ENCODE data around the gene PDE5A. TPM values are rescaled to one million over a fixed set of nuclear protein-coding genes. Genes with fewer than 3 reads are reported as not detected.

Gene PDE5A
- total and polyA plus RNA-seq, 3 donors from 2014 or later = 18.4 to 25.3 (median 21.4) TPM

- H3K27ac ChIP-seq = peak overlapping the region; percentile 45 to 55
- intact Hi-C loops (cut with DNase I; ENCODE audit: low total_unique reads) = no loop called here
These were observed 91.8 kb downstream of the PDE5A start for GRCh38 chr4:119536572-119537528.

GRCh38 chr4:119532319-119532718 lies 96.3 kb downstream of the PDE5A start:
- DNase-seq = no peak
- intact Hi-C loops (cut with DNase I; ENCODE audit: low total_unique reads) = no loop called here
- H3K4me3 ChIP-seq = no peak overlapping the region
- H3K9me3 ChIP-seq = no peaks in the 10 kb centered on the region
- H3K4me1 ChIP-seq = peaks cover 7% of the 10 kb centered on the region
- no peaks in the 10 kb centered on the region for H3K27me3 ChIP-seq
- TF ChIP-seq POLR2A (IDR thresholded peaks at IDR 0.05) (no peak), CTCF (IDR thresholded peaks at IDR 0.05) (no peak)
- no peaks in the 10 kb centered on the region for H3K36me3 ChIP-seq (ENCODE audit: low read depth, missing control alignments)
- WGBS, 2 donors = 84 to 96% methylated on average over 1 of the region's 1 CpG
- H3K27ac ChIP-seq = no peak overlapping the region

More at GRCh38 chr4:119536572-119537528, 91.8 kb downstream of the PDE5A start:
- DNase-seq = peak; percentile 46
- Histone ChIP-seq H3K36me3 (ENCODE audit: low read depth, missing control alignments) (no peaks in the 10 kb centered on the region), H3K9me3 (no peaks in the 10 kb centered on the region), H3K4me1 (peaks cover 26% of the 10 kb centered on the region), H3K27me3 (no peaks in the 10 kb centered on the region), H3K4me3 (no peak overlapping the region)
- 47 to 54% methylated on average over 6 of the region's 6 CpGs for WGBS, 2 donors
- TF ChIP-seq CTCF (IDR thresholded peaks at IDR 0.05) (no peak), POLR2A (IDR thresholded peaks at IDR 0.05) (no peak)

- Histone ChIP-seq H3K27ac (no peak overlapping the region), H3K36me3 (ENCODE audit: low read depth, missing control alignments) (no peaks in the 10 kb centered on the region), H3K4me3 (no peak overlapping the region), H3K27me3 (no peaks in the 10 kb centered on the region), H3K4me1 (no peaks in the 10 kb centered on the region), H3K9me3 (no peaks in the 10 kb centered on the region)
- intact Hi-C loops (cut with DNase I; ENCODE audit: low total_unique reads) = no loop called here
- TF ChIP-seq POLR2A (IDR thresholded peaks at IDR 0.05) = no peak
- TF ChIP-seq CTCF (IDR thresholded peaks at IDR 0.05) = no peak
- no peak for DNase-seq
- 85% methylated on average over 3 of the region's 3 CpGs for WGBS, 2 donors
These were observed 98.8 kb downstream of the PDE5A start for GRCh38 chr4:119529788-119530187.

- 78 to 90% methylated on average over 2 of the region's 2 CpGs for WGBS, 2 donors
- H3K27me3 ChIP-seq = no peaks in the 10 kb centered on the region
- intact Hi-C loops (cut with DNase I; ENCODE audit: low total_unique reads) = no loop called here
- no peaks in the 10 kb centered on the region for H3K9me3 ChIP-seq
- no peaks in the 10 kb centered on the region for H3K4me1 ChIP-seq
- DNase-seq = no peak
- no peaks in the 10 kb centered on the region for H3K36me3 ChIP-seq (ENCODE audit: low read depth, missing control alignments)
- no peak for TF ChIP-seq CTCF (IDR thresholded peaks at IDR 0.05)
- H3K4me3 ChIP-seq = no peak overlapping the region
- peak overlapping the region in 1 of 2 donors; percentile 22 for H3K27ac ChIP-seq
These were observed 101.6 kb downstream of the PDE5A start for GRCh38 chr4:119526786-119527550.

All from testis (tissue), 3 donors.